ENCODE data around the gene ANTXRL.
"Not testable (repeated sequence)": the region's sequence is repeated elsewhere in the genome, so short reads cannot be mapped to it uniquely, and the experiment has no call there.

ANTXRL gene

GRCh38 chr10:46311501-46311951 is 24.7 kb downstream of the ANTXRL start:
- H3K27me3 ChIP-seq (ENCODE audit: control insufficient read depth, insufficient read depth, low read length): no peaks in the 10 kb centered on the region
- no peak overlapping the region for H3K9ac ChIP-seq (ENCODE audit: low read length)
- no peaks in the 10 kb centered on the region for H3K9me3 ChIP-seq (ENCODE audit: control insufficient read depth, low read length)
- no peak overlapping the region for H3K4me3 ChIP-seq (ENCODE audit: low read length)
- no peaks in the 10 kb centered on the region for H3K4me1 ChIP-seq (ENCODE audit: control insufficient read depth, insufficient read depth, low read length)
- H3K36me3 ChIP-seq (ENCODE audit: control insufficient read depth, insufficient read depth, low read length): no peaks in the 10 kb centered on the region

GRCh38 chr10:46311961-46312431 is 25.2 kb downstream of the ANTXRL start:
- not testable (repeated sequence) for H3K4me3 ChIP-seq (ENCODE audit: low read length); H3K36me3 ChIP-seq (ENCODE audit: control insufficient read depth, insufficient read depth, low read length); H3K27me3 ChIP-seq (ENCODE audit: control insufficient read depth, insufficient read depth, low read length); H3K9me3 ChIP-seq (ENCODE audit: control insufficient read depth, low read length); H3K4me1 ChIP-seq (ENCODE audit: control insufficient read depth, insufficient read depth, low read length); H3K9ac ChIP-seq (ENCODE audit: low read length)

- H3K9me3 ChIP-seq (ENCODE audit: control insufficient read depth, low read length): no peaks in the 10 kb centered on the region
- no peak overlapping the region for H3K9ac ChIP-seq (ENCODE audit: low read length)
- H3K4me1 ChIP-seq (ENCODE audit: control insufficient read depth, insufficient read depth, low read length): no peaks in the 10 kb centered on the region
- H3K4me3 ChIP-seq (ENCODE audit: low read length): no peak overlapping the region
- no peaks in the 10 kb centered on the region for H3K27me3 ChIP-seq (ENCODE audit: control insufficient read depth, insufficient read depth, low read length)
- no peaks in the 10 kb centered on the region for H3K36me3 ChIP-seq (ENCODE audit: control insufficient read depth, insufficient read depth, low read length)
These were observed 26.2 kb downstream of the ANTXRL start for GRCh38 chr10:46312953-46313352.

- no peak overlapping the region for H3K9ac ChIP-seq (ENCODE audit: low read length)
These were observed 27.3 kb downstream of the ANTXRL start for GRCh38 chr10:46314071-46314470.

DNA sequence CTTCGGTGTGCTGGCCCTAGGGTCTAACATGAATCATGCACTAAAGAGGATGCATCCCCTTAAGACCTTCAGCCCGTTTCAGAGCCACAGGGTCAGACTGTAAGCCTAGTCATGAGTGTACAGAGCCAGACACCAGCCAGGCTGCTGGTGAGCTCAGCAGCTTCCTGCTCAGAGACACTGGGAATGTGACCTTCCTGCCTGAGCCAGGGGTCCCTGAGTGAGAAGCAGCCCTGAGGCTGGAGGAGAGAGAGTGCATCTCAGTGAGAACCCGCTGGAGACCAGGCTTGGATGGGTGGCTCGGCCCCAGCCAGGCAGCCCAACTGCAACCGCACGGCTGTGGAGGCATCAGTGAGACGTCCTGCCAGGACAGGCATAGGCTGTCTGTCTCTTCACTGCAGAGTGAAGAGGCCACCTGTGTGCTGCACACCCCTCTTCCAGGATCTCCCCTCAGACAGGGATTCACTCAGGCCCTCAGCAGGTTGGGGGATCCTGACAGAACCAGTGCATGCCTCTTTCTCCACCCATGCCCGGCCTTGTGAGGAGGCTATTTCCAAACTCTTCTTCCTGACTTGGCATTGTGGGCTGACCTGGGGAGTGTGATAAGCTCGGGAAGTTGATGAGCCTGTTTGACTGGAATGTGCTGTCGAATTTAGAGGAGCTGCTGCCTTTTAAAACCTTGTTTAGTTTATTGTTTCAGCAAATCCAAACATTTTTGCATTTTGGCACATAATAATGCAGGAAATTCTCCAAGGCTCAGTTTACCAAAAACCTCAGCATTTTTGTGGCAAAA is 28.5 kb downstream of the ANTXRL start:
- not testable (repeated sequence) for H3K36me3 ChIP-seq (ENCODE audit: control insufficient read depth, insufficient read depth, low read length); H3K4me1 ChIP-seq (ENCODE audit: control insufficient read depth, insufficient read depth, low read length); H3K9me3 ChIP-seq (ENCODE audit: control insufficient read depth, low read length); H3K27me3 ChIP-seq (ENCODE audit: control insufficient read depth, insufficient read depth, low read length); H3K4me3 ChIP-seq (ENCODE audit: low read length); H3K9ac ChIP-seq (ENCODE audit: low read length)

More at GRCh38 chr10:46314071-46314470, 27.3 kb downstream of the ANTXRL start:
- Histone ChIP-seq H3K27me3 (ENCODE audit: control insufficient read depth, insufficient read depth, low read length) (no peaks in the 10 kb centered on the region), H3K4me3 (ENCODE audit: low read length) (no peak overlapping the region), H3K4me1 (ENCODE audit: control insufficient read depth, insufficient read depth, low read length) (no peaks in the 10 kb centered on the region), H3K36me3 (ENCODE audit: control insufficient read depth, insufficient read depth, low read length) (no peaks in the 10 kb centered on the region), H3K9me3 (ENCODE audit: control insufficient read depth, low read length) (no peaks in the 10 kb centered on the region)

DNA sequence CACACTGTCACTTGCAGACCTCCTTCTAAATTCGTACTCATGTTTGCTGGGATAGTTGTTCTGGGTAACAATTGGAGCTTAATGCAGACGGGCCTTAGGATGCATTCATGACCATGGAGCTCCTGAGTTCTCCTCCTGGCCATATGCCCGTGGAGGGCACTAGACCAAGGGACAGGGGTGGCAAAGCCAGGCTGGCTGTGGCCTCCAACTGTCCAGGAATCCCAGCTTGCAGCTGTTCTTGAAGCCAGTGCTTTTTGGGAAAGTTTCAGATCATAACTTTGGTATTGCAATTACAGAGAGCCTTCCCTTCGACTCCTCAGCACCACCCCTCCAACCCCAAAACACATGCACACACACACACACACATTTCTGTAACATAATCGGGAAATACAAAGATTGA is 30.6 kb downstream of the ANTXRL start:
- Histone ChIP-seq H3K4me1 (ENCODE audit: control insufficient read depth, insufficient read depth, low read length) (no peaks in the 10 kb centered on the region), H3K9me3 (ENCODE audit: control insufficient read depth, low read length) (no peaks in the 10 kb centered on the region), H3K4me3 (ENCODE audit: low read length) (no peak overlapping the region), H3K27me3 (ENCODE audit: control insufficient read depth, insufficient read depth, low read length) (no peaks in the 10 kb centered on the region), H3K36me3 (ENCODE audit: control insufficient read depth, insufficient read depth, low read length) (no peaks in the 10 kb centered on the region), H3K9ac (ENCODE audit: low read length) (no peak overlapping the region)

DNA sequence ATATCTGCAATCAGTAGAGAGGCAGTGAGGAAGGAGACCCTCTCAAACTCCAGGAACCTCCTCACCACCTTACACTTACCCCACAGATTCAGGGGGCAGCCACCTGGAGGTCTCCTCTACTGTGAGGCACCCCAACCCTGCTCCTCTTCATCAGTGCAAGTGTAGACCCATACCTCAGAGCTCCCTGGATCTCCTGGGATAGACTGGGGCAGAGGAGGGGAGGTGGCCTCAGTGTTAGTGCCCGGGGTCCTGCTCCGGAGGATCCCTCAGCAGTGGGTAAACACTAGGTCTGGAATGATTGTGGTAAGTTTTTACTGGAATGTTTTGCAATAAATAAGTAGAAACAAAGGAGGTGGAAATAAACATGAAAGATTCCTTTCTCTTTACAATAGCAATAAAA is 31.1 kb downstream of the ANTXRL start:
- H3K4me1 ChIP-seq (ENCODE audit: control insufficient read depth, insufficient read depth, low read length): no peaks in the 10 kb centered on the region
- no peak overlapping the region for H3K9ac ChIP-seq (ENCODE audit: low read length)
- H3K4me3 ChIP-seq (ENCODE audit: low read length): no peak overlapping the region
- no peaks in the 10 kb centered on the region for H3K27me3 ChIP-seq (ENCODE audit: control insufficient read depth, insufficient read depth, low read length)
- no peaks in the 10 kb centered on the region for H3K9me3 ChIP-seq (ENCODE audit: control insufficient read depth, low read length)
- H3K36me3 ChIP-seq (ENCODE audit: control insufficient read depth, insufficient read depth, low read length): no peaks in the 10 kb centered on the region

DNA sequence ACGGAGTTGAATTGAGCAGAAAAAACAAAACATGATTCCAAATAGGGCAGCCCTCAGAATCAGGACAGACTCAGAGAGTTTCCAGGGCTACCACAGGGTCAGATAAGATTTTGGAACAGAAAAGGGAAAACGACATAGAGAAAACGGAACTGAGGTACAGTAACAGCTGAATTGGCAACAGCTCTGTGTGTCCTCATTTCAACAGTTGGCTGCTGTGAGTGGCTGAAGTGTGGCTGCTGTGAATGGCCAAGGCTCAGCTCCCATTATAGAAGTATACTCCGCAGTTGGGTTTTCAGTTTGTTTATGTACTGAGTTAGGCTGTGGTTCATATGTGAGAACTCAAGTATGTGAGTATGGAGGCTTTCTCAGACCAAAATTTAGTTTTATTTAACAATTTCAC is 32.0 kb downstream of the ANTXRL start:
- Histone ChIP-seq H3K9ac (ENCODE audit: low read length) (no peak overlapping the region), H3K9me3 (ENCODE audit: control insufficient read depth, low read length) (no peaks in the 10 kb centered on the region), H3K36me3 (ENCODE audit: control insufficient read depth, insufficient read depth, low read length) (no peaks in the 10 kb centered on the region), H3K27me3 (ENCODE audit: control insufficient read depth, insufficient read depth, low read length) (no peaks in the 10 kb centered on the region), H3K4me3 (ENCODE audit: low read length) (no peak overlapping the region), H3K4me1 (ENCODE audit: control insufficient read depth, insufficient read depth, low read length) (no peaks in the 10 kb centered on the region)

DNA sequence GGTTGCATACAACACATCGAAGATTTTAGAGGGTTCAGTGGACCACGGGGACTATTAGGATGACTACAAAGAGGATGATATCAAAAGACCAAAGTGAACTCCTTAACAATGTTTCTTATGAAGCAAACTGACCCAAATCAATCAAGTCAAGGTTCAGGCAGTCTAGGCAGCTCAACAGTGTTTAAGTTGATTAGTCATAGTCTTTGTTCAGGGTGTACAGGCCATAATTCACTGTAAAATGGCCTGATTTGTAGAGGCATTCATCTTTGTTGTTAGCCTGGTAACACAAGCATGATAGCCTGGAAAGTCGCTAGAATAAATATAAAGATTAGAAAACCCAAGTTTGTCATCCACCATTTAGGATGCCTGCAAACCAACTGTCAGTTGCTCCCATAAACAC is 32.6 kb downstream of the ANTXRL start:
- Histone ChIP-seq H3K9ac (ENCODE audit: low read length) (no peak overlapping the region), H3K36me3 (ENCODE audit: control insufficient read depth, insufficient read depth, low read length) (no peaks in the 10 kb centered on the region), H3K27me3 (ENCODE audit: control insufficient read depth, insufficient read depth, low read length) (no peaks in the 10 kb centered on the region), H3K4me3 (ENCODE audit: low read length) (no peak overlapping the region), H3K4me1 (ENCODE audit: control insufficient read depth, insufficient read depth, low read length) (no peaks in the 10 kb centered on the region), H3K9me3 (ENCODE audit: control insufficient read depth, low read length) (no peaks in the 10 kb centered on the region)

DNA sequence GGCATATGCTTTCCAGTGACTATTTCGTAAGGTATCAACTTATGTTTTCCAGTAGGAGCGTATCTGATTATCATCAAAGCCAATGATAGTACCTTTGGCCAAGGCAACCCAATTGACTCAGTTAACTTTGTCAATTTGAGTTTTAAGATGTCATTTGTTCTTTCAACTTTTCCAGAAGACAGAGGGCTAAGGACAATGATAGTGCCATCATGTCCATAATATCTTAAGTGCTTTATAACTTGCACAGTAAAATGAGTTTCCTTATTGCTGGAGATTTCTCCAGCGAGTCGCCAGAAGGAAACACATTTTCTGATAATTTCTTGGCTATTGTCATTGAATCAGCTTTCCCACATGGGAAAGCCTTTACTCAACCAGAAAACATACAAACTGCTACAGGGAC is 35.0 kb downstream of the ANTXRL start:
- Histone ChIP-seq H3K4me3 (ENCODE audit: low read length) (no peak overlapping the region), H3K4me1 (ENCODE audit: control insufficient read depth, insufficient read depth, low read length) (no peaks in the 10 kb centered on the region), H3K36me3 (ENCODE audit: control insufficient read depth, insufficient read depth, low read length) (no peaks in the 10 kb centered on the region), H3K9ac (ENCODE audit: low read length) (no peak overlapping the region), H3K27me3 (ENCODE audit: control insufficient read depth, insufficient read depth, low read length) (peaks cover under 1% of the 10 kb centered on the region), H3K9me3 (ENCODE audit: control insufficient read depth, low read length) (no peaks in the 10 kb centered on the region)

GRCh38 chr10:46323176-46323575 is 36.4 kb downstream of the ANTXRL start:
- no peaks in the 10 kb centered on the region for H3K36me3 ChIP-seq (ENCODE audit: control insufficient read depth, insufficient read depth, low read length)
- H3K9me3 ChIP-seq (ENCODE audit: control insufficient read depth, low read length): no peaks in the 10 kb centered on the region
- no peak overlapping the region for H3K9ac ChIP-seq (ENCODE audit: low read length)
- H3K27me3 ChIP-seq (ENCODE audit: control insufficient read depth, insufficient read depth, low read length): peaks cover 5% of the 10 kb centered on the region
- H3K4me1 ChIP-seq (ENCODE audit: control insufficient read depth, insufficient read depth, low read length): no peaks in the 10 kb centered on the region
- no peak overlapping the region for H3K4me3 ChIP-seq (ENCODE audit: low read length)

DNA sequence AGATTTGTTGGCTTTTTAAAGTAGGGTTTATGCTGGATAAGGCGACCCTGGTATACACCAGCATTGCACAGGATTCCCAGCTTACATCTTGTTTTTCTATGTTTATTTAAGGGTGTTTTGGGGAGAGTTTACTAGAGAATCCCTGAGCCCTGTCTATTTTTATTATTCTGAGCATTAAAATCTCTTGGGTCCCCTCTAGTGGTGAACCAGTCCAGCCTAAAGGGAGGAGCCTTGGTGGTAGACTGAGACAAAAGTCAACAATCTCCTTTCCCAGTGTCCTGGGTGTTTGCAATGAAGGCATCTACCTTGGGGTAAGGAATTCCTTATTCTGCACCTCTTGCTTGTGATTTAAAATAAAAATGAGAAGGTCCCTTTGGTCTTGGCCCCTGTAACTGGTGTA is 38.2 kb downstream of the ANTXRL start:
- no peaks in the 10 kb centered on the region for H3K9me3 ChIP-seq (ENCODE audit: control insufficient read depth, low read length)
- H3K27me3 ChIP-seq (ENCODE audit: control insufficient read depth, insufficient read depth, low read length): peaks cover 5% of the 10 kb centered on the region
- no peaks in the 10 kb centered on the region for H3K4me1 ChIP-seq (ENCODE audit: control insufficient read depth, insufficient read depth, low read length)
- H3K4me3 ChIP-seq (ENCODE audit: low read length): no peak overlapping the region
- H3K36me3 ChIP-seq (ENCODE audit: control insufficient read depth, insufficient read depth, low read length): no peaks in the 10 kb centered on the region
- H3K9ac ChIP-seq (ENCODE audit: low read length): no peak overlapping the region

DNA sequence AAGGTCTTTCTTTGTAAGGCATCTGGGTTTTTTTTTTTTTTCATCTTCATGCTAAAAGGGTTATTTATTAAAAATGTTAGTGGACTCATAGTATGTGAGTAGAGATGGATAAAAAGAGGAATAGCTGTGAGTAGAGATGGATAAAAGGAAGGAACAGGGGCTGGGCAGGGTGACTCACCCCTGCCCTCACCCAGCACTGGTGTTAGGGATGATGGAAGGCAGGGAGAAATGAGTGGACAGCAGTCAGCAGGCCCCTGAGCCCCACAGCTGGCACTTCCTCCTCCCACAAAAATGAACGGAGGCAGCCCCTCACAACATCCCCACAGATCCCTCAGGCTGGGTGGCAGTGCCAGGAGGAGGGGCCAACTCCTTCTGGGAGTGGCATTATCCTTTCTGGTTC is 39.3 kb downstream of the ANTXRL start:
- Histone ChIP-seq H3K9ac (ENCODE audit: low read length) (no peak overlapping the region), H3K36me3 (ENCODE audit: control insufficient read depth, insufficient read depth, low read length) (no peaks in the 10 kb centered on the region), H3K4me1 (ENCODE audit: control insufficient read depth, insufficient read depth, low read length) (no peaks in the 10 kb centered on the region), H3K4me3 (ENCODE audit: low read length) (no peak overlapping the region), H3K27me3 (ENCODE audit: control insufficient read depth, insufficient read depth, low read length) (peaks cover 5% of the 10 kb centered on the region), H3K9me3 (ENCODE audit: control insufficient read depth, low read length) (no peaks in the 10 kb centered on the region)
